Testis (tissue), 3 donors: ENCODE results near the gene PET100. TPM values are rescaled to one million over a fixed set of nuclear protein-coding genes. Genes with fewer than 3 reads are reported as not detected.

Experiments used
- DNase-seq: peaks from one replicate; pipeline ENCODE4 v3.0.0-alpha.2; 2019
- H3K27ac ChIP-seq, 2 donors: fragments of 200-600 bp; sonication (generic); one replicate each; pipeline ENCODE4 v1.5.1; 2019
- H3K27me3 ChIP-seq: fragments of 200-600 bp; sonication (generic); one replicate; pipeline ENCODE4 v1.5.1; 2019
- H3K36me3 ChIP-seq: fragments of 200-600 bp; sonication (generic); one replicate; pipeline ENCODE4 v1.5.1; 2017; ENCODE audit warnings: low read depth; ENCODE audit errors: missing control alignments
- H3K4me1 ChIP-seq: fragments of 200-600 bp; sonication (generic); one replicate; pipeline ENCODE4 v1.5.1; 2019
- H3K4me3 ChIP-seq, 2 donors: fragments of 200-600 bp; sonication (generic); one replicate each; pipeline ENCODE4 v1.5.1; 2017 to 2019
- H3K9me3 ChIP-seq: fragments of 200-600 bp; sonication (generic); one replicate; pipeline ENCODE4 v1.5.1; 2017
- CTCF ChIP-seq, 3 experiments: fragments of 450-650 bp in 2 of 3; fragments of 200-600 bp in 1 of 3; sonication (generic) in 1 of 3; IDR thresholded peaks; one replicate each; pipeline ENCODE4 v1.5.1; 2016 to 2019; ENCODE audit warnings: antibody characterized with exemption in 3 of 3, mild to moderate bottlenecking in 2 of 3, moderate library complexity in 1 of 3
- POLR2A ChIP-seq: fragments of 450-650 bp; IDR thresholded peaks from one replicate; pipeline ENCODE4 v1.6.1; 2017; ENCODE audit warnings: antibody characterized with exemption, mild to moderate bottlenecking, moderate library complexity
- WGBS, 2 donors: methylation state at CpG; one replicate each; pipeline ENCODE4 v1.1.5; 2018; 5-methylcytosine and 5-hydroxymethylcytosine counted together
- intact Hi-C: fragments of 100-400 bp; cut with DNase I; formaldehyde crosslinking; loops from one replicate; pipeline ENCODE4 v1.15.1; 2023; ENCODE audit warnings: low total_unique reads
- polyA plus RNA-seq: library from polyadenylated mRNA; stranded (reverse); fragments of 350-450 nt; fragmentation: Illumina TruSeq; extraction: RNeasy Lipid Tissue Mini Kit (QIAGEN cat#74804); gene quantifications from one replicate; pipeline ENCODE4 v1.2.3, GENCODE V29; 2014; ENCODE audit warnings: low read depth, low replicate concordance; ENCODE audit not compliant: insufficient read depth
- total RNA-seq, 2 donors: library from RNA; depleted of rRNA; stranded (reverse); fragments of >200 nt; gene quantifications; one replicate each; pipeline ENCODE4 v1.2.3, GENCODE V29; 2016

PET100 gene
- total and polyA plus RNA-seq, 3 donors from 2014 or later = 25.3 to 64.0 (median 26.9) TPM

DNA sequence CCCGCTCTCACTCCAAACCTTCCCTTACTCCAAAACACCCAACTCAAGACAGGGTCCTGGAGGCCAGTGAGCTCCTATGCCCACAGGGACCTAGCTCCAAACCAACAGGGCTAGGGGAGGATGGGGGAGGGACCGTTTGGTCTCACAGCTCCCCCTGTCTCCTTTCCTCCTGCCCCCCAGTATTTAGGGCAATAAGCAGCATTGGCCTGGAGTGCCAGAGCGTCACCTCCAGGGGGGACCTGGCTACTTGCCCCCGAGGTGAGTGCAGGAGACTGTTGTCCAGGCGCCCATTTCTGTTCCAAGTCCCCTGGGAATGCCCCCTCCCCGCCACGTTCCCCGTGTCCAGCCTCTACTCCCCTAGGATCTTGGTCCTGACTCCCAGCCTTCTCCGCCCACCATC lies 40.0 kb downstream of the PET100 start:
- WGBS, 2 donors = 14 to 22% methylated on average over 8 to 9 of the region's 9 CpGs
- TF ChIP-seq POLR2A (no peak), CTCF (IDR thresholded peaks at IDR 0.05) (no peak)
- H3K9me3 ChIP-seq = no peaks in the 10 kb centered on the region
- H3K27ac ChIP-seq = no peak overlapping the region
- H3K27me3 ChIP-seq = no peaks in the 10 kb centered on the region
- no peaks in the 10 kb centered on the region for H3K36me3 ChIP-seq
- no peak for DNase-seq
- peak overlapping the region in 1 of 2 donors; percentile 7 for H3K4me3 ChIP-seq
- intact Hi-C loops = loop anchor here (10.0 kb wide), 1 partner anchor 105 kb away; no protein-coding TSS in a partner anchor
- no peaks in the 10 kb centered on the region for H3K4me1 ChIP-seq

DNA sequence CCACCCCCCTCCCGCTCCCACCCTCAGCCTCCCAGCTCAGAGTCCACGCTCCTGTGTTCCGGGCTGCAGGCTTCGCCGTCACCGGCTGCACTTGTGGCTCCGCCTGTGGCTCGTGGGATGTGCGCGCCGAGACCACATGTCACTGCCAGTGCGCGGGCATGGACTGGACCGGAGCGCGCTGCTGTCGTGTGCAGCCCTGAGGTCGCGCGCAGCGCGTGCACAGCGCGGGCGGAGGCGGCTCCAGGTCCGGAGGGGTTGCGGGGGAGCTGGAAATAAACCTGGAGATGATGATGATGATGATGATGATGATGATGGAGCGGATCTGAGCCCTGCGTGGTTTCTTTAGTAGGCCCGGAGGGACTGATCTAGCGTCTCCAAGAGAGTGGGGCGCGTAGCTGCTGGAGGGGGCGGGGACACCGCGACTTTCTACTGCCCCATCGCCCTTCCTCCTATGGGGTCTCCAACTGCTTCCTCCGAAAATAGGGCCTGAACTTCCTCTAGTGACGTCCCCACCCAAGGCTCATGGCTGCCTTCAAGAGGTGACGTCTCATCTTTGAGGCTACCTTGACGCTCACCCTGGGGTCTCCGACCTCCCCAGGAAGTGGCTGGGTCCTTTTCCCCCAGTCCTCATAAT lies 40.7 kb downstream of the PET100 start:
- peak overlapping the region; percentile 7 to 24 for H3K4me3 ChIP-seq

GRCh38 chr19:7670790-7671189 lies 41.2 kb downstream of the PET100 start:
- TF ChIP-seq CTCF (IDR thresholded peaks at IDR 0.05) (no peak), POLR2A (no peak)
- Histone ChIP-seq H3K27ac (no peak overlapping the region), H3K4me3 (no peak overlapping the region), H3K9me3 (no peaks in the 10 kb centered on the region), H3K4me1 (no peaks in the 10 kb centered on the region), H3K36me3 (no peaks in the 10 kb centered on the region), H3K27me3 (no peaks in the 10 kb centered on the region)
- no peak for DNase-seq
- intact Hi-C loops = loop anchor here (10.0 kb wide), 1 partner anchor 106 kb away; no protein-coding TSS in a partner anchor
- WGBS, 2 donors = 23 to 29% methylated on average over 8 to 9 of the region's 9 CpGs

More for the DNA sequence above, 40.7 kb downstream of the PET100 start:
- Histone ChIP-seq H3K27me3 (no peaks in the 10 kb centered on the region), H3K27ac (no peak overlapping the region), H3K36me3 (no peaks in the 10 kb centered on the region), H3K9me3 (no peaks in the 10 kb centered on the region), H3K4me1 (no peaks in the 10 kb centered on the region)
- intact Hi-C loops = loop anchor here (10.0 kb wide), 1 partner anchor 105 kb away; no protein-coding TSS in a partner anchor
- WGBS, 2 donors = 0 to 2% methylated on average over 26 to 32 of the region's 43 CpGs
- TF ChIP-seq POLR2A (no peak), CTCF (IDR thresholded peaks at IDR 0.05) (no peak)
- DNase-seq = peak; percentile 26

DNA sequence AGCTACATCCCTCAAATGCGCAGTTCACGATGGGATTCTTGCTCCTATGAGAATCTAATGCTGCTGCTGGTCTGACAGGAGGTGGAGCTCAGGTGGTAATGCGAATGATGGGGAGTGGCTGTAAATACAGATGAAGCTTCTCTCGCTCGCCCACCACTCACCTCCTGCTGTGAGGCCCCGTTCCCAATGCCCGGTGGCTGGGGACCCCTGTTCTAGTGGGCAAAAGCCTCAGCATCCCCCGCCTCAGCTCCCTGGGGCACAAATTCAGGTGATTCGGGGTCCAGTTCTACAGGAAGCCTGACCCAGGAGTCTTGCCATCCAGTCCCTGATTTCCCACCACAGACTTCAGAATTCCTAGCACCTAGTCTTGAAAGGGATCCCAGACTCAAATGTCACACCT lies 42.9 kb downstream of the PET100 start:
- H3K27me3 ChIP-seq = no peaks in the 10 kb centered on the region
- no peak for DNase-seq
- TF ChIP-seq POLR2A (no peak), CTCF (IDR thresholded peaks at IDR 0.05) (no peak)

More for the DNA sequence above, 42.9 kb downstream of the PET100 start:
- Histone ChIP-seq H3K4me3 (no peak overlapping the region), H3K36me3 (no peaks in the 10 kb centered on the region), H3K27ac (no peak overlapping the region), H3K9me3 (no peaks in the 10 kb centered on the region), H3K4me1 (no peaks in the 10 kb centered on the region)
- intact Hi-C loops = loop anchor here (10.0 kb wide), 1 partner anchor 108 kb away; no protein-coding TSS in a partner anchor
- 47 to 66% methylated on average over 9 of the region's 9 CpGs for WGBS, 2 donors
